HepG2 (cell line): ENCODE data around the gene GPR137. TPM values are rescaled to one million over a fixed set of nuclear protein-coding genes. Genes with fewer than 3 reads are reported as not detected.
A peak's percentile ranks its signal among the peaks of the same experiment; 100 is the strongest.

Source experiments
- ADNP ChIP-seq: sonication (generic); formaldehyde crosslinking; IDR thresholded peaks from 2 replicates; pipeline ENCODE4 v1.4.0; 2020; ENCODE audit warnings: missing genetic modification reagents
- CREB3 ChIP-seq: sonication (generic); formaldehyde crosslinking; IDR thresholded peaks from 2 replicates; pipeline ENCODE4 v1.5.0; 2020; ENCODE audit warnings: missing genetic modification reagents
- FLYWCH1 ChIP-seq: sonication (generic); formaldehyde crosslinking; IDR thresholded peaks from 2 replicates; pipeline ENCODE4 v1.8.1; 2023; ENCODE audit warnings: mild to moderate bottlenecking, missing genetic modification reagents
- GRHL1 ChIP-seq: sonication (generic); formaldehyde crosslinking; conservative IDR thresholded peaks from 2 replicates; pipeline ENCODE4 v1.8.0; 2022; ENCODE audit warnings: missing genetic modification reagents
- HOXA3 ChIP-seq: sonication (generic); formaldehyde crosslinking; IDR thresholded peaks from 2 replicates; pipeline ENCODE4 v1.5.0; 2020; ENCODE audit warnings: missing genetic modification reagents
- IKZF4 ChIP-seq: sonication (generic); formaldehyde crosslinking; IDR thresholded peaks from 2 replicates; pipeline ENCODE4 v1.5.1; 2020; ENCODE audit warnings: borderline replicate concordance, mild to moderate bottlenecking, low read depth, missing genetic modification reagents; ENCODE audit errors: not compliant biosample characterization
- NCOA2 ChIP-seq: sonication (generic); formaldehyde crosslinking; IDR thresholded peaks from 2 replicates; pipeline ENCODE4 v1.8.0; 2022; ENCODE audit warnings: inconsistent platforms
- NFIC ChIP-seq: IDR thresholded peaks from 2 replicates; pipeline ENCODE4 v1.6.1; 2012; ENCODE audit warnings: mild to moderate bottlenecking, low read length, inconsistent platforms
- SNAPC4 ChIP-seq: sonication (generic); formaldehyde crosslinking; IDR thresholded peaks from 2 replicates; pipeline ENCODE4 v1.4.0; 2020; ENCODE audit warnings: mild to moderate bottlenecking, missing genetic modification reagents
- SSRP1 ChIP-seq: IDR thresholded peaks from 2 replicates; pipeline ENCODE4 v1.6.1; 2016; ENCODE audit warnings: control low read depth
- TAF15 ChIP-seq: fragments of 200-400 bp; formaldehyde crosslinking; IDR thresholded peaks from one replicate; pipeline ENCODE4 v1.6.1; 2018; ENCODE audit warnings: mild to moderate bottlenecking, low read depth, low read length; ENCODE audit not compliant: poor library complexity, severe bottlenecking
- THRA ChIP-seq: sonication (generic); formaldehyde crosslinking; IDR thresholded peaks from 2 replicates; pipeline ENCODE4 v1.4.0; 2020; ENCODE audit warnings: missing genetic modification reagents, borderline replicate concordance
- TIGD3 ChIP-seq: sonication (generic); formaldehyde crosslinking; IDR thresholded peaks from 2 replicates; pipeline ENCODE4 v1.5.1; 2020; ENCODE audit warnings: mild to moderate bottlenecking, missing genetic modification reagents, borderline replicate concordance
- ZMAT5 ChIP-seq: sonication (generic); formaldehyde crosslinking; IDR thresholded peaks from 2 replicates; pipeline ENCODE4 v1.5.0; 2020; ENCODE audit warnings: mild to moderate bottlenecking, low read depth, missing genetic modification reagents, borderline replicate concordance
- ZNF205 ChIP-seq: IDR thresholded peaks from 2 replicates; pipeline ENCODE4 v1.6.1; 2018; ENCODE audit warnings: missing biosample characterization, missing genetic modification reagents
- ZNF343 ChIP-seq: sonication (generic); formaldehyde crosslinking; IDR thresholded peaks from 2 replicates; pipeline ENCODE4 v1.4.0; 2020; ENCODE audit warnings: mild to moderate bottlenecking, missing genetic modification reagents
- ZNF607 ChIP-seq: sonication (generic); formaldehyde crosslinking; IDR thresholded peaks from 2 replicates; pipeline ENCODE4 v1.5.1; 2020; ENCODE audit warnings: missing genetic modification reagents, mild to moderate bottlenecking, borderline replicate concordance
- ZNF703 ChIP-seq: sonication (generic); formaldehyde crosslinking; IDR thresholded peaks from 2 replicates; pipeline ENCODE4 v1.5.1; 2020; ENCODE audit warnings: missing genetic modification reagents, mild to moderate bottlenecking, moderate library complexity, borderline replicate concordance
- polyA plus RNA-seq, 8 experiments: library from polyadenylated mRNA; depleted of rRNA in 3 of 8; stranded (reverse) in 7 of 8; unstranded in 1 of 8; fragments of >200 nt; fragmentation: Illumina TruSeq in 4 of 8; extraction: Trizol in 4 of 8; gene quantifications; 2 replicates each; pipeline versions ENCODE4 v1.2.1 to v1.2.3, GENCODE V29; 2011 to 2016; ENCODE audit warnings: low read depth in 4 of 8, missing spikeins in 1 of 8, mixed read lengths in 1 of 8; ENCODE audit not compliant: insufficient read depth in 1 of 8
- total RNA-seq, 5 experiments: library from RNA; depleted of rRNA; stranded (reverse); fragments of >200 nt; fragmentation: Illumina TruSeq; extraction: Trizol; gene quantifications; 2 replicates each; pipeline ENCODE4 v1.2.3, GENCODE V29; 2016; ENCODE audit warnings: low read depth in 1 of 5

Gene GPR137
- total and polyA plus RNA-seq, 2 of the 13 experiments (the other 11 are each of a cell fraction or from before 2014, with no cell fraction given): 8.5 to 13.2 TPM

GRCh38 chr11:64269540-64270220 lies 16.0 kb upstream of the GPR137 start (continued):
- peak; percentile 18; the same call in 1 of the 2 replicates for TF ChIP-seq SNAPC4
- no peak for TF ChIP-seq IKZF4 (CRISPR knock-in tag)
- TF ChIP-seq ZMAT5 (CRISPR knock-in tag): no peak
- TF ChIP-seq NFIC: peak; percentile 15; the same call in 1 of the 2 replicates
- peak; percentile 17; the same call in 1 of the 2 replicates for TF ChIP-seq ZNF703 (CRISPR knock-in tag)
- peak; percentile 99 for TF ChIP-seq HOXA3 (CRISPR knock-in tag)
- no peak; the same call in 1 of the 2 replicates for TF ChIP-seq ZNF607 (CRISPR knock-in tag)
- no peak for TF ChIP-seq TIGD3 (CRISPR knock-in tag)
- no peak for TF ChIP-seq GRHL1 (CRISPR knock-in tag)
- TF ChIP-seq ADNP (CRISPR knock-in tag): no peak
- TF ChIP-seq ZNF205: peak; percentile 83
- peak; percentile 55 for TF ChIP-seq THRA (CRISPR knock-in tag)
- peak; percentile 45 for TF ChIP-seq TAF15
- no peak for TF ChIP-seq FLYWCH1 (CRISPR knock-in tag)
- TF ChIP-seq ZNF343 (CRISPR knock-in tag): peak; percentile 21; the same call in 1 of the 2 replicates
- no peak for TF ChIP-seq SSRP1 (CRISPR knock-in tag)
- TF ChIP-seq CREB3 (CRISPR knock-in tag): no peak
- peak; percentile 53 for TF ChIP-seq NCOA2 (CRISPR knock-in tag)
